ENCODE results near the gene CD99. TPM values are rescaled to one million over a fixed set of nuclear protein-coding genes. Genes with fewer than 3 reads are reported as not detected.

The CD99 gene
- total and polyA plus RNA-seq, 2 of the 13 experiments (the other 11 are each of a cell fraction or from before 2014, with no cell fraction given), result 78.8 to 111 TPM

DNA sequence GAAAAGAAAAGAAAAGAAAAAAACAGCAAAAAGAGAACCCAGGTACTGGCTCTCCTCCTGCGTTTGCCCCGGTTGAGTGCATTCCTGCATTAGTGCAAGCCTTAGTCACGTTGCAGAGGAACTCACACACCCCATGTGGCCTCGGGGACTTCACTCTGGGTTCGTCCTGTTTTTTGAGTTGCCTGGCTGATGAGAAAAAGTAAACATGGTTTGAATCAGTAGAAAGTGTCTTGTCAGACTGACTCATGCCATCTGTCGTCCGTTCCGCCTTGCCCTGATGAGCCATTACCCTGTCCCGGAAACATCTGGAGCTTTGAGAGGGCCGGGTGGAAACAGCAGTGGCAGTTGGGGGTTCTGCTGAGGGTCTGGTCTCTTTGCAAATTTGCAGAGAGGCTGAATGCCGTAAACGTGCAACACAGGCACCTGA is 16.3 kb downstream of the CD99 start (continued):
- TF ChIP-seq ZSCAN25 (CRISPR knock-in tag; IDR thresholded peaks at IDR 0.05), result no peak
- no peak for TF ChIP-seq ZNF432 (CRISPR knock-in tag; IDR thresholded peaks at IDR 0.05; ENCODE audit: borderline replicate concordance)
- peak; percentile 34; the same call in 1 of the 2 replicates for TF ChIP-seq KDM2A (CRISPR knock-in tag; IDR thresholded peaks at IDR 0.05; ENCODE audit: borderline replicate concordance, low read depth)
- TF ChIP-seq NR3C1 (CRISPR knock-in tag; IDR thresholded peaks at IDR 0.05), result no peak
- peak; percentile 71 for TF ChIP-seq TEAD3 (CRISPR knock-in tag; optimal IDR thresholded peaks at IDR 0.05; ENCODE audit: borderline replicate concordance)
- TF ChIP-seq, protein P1, sequence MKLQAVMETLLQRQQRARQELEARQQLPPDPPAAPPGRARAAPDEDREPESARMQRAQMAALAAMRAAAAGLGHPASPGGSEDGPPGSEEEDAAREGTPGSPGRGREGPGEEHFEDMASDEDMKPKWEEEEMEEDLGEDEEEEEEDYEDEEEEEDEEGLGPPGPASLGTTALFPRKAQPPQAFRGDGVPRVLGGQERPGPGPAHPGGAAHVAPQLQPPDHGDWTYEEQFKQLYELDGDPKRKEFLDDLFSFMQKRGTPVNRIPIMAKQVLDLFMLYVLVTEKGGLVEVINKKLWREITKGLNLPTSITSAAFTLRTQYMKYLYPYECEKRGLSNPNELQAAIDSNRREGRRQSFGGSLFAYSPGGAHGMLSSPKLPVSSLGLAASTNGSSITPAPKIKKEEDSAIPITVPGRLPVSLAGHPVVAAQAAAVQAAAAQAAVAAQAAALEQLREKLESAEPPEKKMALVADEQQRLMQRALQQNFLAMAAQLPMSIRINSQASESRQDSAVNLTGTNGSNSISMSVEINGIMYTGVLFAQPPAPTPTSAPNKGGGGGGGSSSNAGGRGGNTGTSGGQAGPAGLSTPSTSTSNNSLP (IDR thresholded peaks at IDR 0.05; ENCODE audit: low read depth, low read length), result no peak
- TF ChIP-seq, protein P2, sequence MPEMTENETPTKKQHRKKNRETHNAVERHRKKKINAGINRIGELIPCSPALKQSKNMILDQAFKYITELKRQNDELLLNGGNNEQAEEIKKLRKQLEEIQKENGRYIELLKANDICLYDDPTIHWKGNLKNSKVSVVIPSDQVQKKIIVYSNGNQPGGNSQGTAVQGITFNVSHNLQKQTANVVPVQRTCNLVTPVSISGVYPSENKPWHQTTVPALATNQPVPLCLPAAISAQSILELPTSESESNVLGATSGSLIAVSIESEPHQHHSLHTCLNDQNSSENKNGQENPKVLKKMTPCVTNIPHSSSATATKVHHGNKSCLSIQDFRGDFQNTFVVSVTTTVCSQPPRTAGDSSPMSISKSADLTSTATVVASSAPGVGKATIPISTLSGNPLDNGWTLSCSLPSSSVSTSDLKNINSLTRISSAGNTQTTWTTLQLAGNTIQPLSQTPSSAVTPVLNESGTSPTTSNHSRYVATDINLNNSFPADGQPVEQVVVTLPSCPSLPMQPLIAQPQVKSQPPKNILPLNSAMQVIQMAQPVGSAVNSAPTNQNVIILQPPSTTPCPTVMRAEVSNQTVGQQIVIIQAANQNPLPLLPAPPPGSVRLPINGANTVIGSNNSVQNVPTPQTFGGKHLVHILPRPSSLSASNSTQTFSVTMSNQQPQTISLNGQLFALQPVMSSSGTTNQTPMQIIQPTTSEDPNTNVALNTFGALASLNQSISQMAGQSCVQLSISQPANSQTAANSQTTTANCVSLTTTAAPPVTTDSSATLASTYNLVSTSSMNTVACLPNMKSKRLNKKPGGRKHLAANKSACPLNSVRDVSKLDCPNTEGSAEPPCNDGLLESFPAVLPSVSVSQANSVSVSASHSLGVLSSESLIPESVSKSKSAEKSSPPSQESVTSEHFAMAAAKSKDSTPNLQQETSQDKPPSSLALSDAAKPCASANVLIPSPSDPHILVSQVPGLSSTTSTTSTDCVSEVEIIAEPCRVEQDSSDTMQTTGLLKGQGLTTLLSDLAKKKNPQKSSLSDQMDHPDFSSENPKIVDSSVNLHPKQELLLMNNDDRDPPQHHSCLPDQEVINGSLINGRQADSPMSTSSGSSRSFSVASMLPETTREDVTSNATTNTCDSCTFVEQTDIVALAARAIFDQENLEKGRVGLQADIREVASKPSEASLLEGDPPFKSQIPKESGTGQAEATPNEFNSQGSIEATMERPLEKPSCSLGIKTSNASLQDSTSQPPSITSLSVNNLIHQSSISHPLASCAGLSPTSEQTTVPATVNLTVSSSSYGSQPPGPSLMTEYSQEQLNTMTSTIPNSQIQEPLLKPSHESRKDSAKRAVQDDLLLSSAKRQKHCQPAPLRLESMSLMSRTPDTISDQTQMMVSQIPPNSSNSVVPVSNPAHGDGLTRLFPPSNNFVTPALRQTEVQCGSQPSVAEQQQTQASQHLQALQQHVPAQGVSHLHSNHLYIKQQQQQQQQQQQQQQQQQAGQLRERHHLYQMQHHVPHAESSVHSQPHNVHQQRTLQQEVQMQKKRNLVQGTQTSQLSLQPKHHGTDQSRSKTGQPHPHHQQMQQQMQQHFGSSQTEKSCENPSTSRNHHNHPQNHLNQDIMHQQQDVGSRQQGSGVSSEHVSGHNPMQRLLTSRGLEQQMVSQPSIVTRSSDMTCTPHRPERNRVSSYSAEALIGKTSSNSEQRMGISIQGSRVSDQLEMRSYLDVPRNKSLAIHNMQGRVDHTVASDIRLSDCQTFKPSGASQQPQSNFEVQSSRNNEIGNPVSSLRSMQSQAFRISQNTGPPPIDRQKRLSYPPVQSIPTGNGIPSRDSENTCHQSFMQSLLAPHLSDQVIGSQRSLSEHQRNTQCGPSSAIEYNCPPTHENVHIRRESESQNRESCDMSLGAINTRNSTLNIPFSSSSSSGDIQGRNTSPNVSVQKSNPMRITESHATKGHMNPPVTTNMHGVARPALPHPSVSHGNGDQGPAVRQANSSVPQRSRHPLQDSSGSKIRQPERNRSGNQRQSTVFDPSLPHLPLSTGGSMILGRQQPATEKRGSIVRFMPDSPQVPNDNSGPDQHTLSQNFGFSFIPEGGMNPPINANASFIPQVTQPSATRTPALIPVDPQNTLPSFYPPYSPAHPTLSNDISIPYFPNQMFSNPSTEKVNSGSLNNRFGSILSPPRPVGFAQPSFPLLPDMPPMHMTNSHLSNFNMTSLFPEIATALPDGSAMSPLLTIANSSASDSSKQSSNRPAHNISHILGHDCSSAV (CRISPR knock-in tag; IDR thresholded peaks at IDR 0.05; ENCODE audit: borderline replicate concordance), result no peak
- TF ChIP-seq, protein P3, sequence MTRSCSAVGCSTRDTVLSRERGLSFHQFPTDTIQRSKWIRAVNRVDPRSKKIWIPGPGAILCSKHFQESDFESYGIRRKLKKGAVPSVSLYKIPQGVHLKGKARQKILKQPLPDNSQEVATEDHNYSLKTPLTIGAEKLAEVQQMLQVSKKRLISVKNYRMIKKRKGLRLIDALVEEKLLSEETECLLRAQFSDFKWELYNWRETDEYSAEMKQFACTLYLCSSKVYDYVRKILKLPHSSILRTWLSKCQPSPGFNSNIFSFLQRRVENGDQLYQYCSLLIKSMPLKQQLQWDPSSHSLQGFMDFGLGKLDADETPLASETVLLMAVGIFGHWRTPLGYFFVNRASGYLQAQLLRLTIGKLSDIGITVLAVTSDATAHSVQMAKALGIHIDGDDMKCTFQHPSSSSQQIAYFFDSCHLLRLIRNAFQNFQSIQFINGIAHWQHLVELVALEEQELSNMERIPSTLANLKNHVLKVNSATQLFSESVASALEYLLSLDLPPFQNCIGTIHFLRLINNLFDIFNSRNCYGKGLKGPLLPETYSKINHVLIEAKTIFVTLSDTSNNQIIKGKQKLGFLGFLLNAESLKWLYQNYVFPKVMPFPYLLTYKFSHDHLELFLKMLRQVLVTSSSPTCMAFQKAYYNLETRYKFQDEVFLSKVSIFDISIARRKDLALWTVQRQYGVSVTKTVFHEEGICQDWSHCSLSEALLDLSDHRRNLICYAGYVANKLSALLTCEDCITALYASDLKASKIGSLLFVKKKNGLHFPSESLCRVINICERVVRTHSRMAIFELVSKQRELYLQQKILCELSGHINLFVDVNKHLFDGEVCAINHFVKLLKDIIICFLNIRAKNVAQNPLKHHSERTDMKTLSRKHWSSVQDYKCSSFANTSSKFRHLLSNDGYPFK (CRISPR knock-in tag; IDR thresholded peaks at IDR 0.05; ENCODE audit: borderline replicate concordance), result no peak
- TF ChIP-seq, protein P4, sequence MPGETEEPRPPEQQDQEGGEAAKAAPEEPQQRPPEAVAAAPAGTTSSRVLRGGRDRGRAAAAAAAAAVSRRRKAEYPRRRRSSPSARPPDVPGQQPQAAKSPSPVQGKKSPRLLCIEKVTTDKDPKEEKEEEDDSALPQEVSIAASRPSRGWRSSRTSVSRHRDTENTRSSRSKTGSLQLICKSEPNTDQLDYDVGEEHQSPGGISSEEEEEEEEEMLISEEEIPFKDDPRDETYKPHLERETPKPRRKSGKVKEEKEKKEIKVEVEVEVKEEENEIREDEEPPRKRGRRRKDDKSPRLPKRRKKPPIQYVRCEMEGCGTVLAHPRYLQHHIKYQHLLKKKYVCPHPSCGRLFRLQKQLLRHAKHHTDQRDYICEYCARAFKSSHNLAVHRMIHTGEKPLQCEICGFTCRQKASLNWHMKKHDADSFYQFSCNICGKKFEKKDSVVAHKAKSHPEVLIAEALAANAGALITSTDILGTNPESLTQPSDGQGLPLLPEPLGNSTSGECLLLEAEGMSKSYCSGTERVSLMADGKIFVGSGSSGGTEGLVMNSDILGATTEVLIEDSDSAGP (CRISPR knock-in tag; IDR thresholded peaks at IDR 0.05; ENCODE audit: borderline replicate concordance), result peak; percentile 30; the same call in 1 of the 2 replicates
- TF ChIP-seq RBM22 (optimal IDR thresholded peaks at IDR 0.05; ENCODE audit: low read length), result no peak
- TF ChIP-seq, protein P5, sequence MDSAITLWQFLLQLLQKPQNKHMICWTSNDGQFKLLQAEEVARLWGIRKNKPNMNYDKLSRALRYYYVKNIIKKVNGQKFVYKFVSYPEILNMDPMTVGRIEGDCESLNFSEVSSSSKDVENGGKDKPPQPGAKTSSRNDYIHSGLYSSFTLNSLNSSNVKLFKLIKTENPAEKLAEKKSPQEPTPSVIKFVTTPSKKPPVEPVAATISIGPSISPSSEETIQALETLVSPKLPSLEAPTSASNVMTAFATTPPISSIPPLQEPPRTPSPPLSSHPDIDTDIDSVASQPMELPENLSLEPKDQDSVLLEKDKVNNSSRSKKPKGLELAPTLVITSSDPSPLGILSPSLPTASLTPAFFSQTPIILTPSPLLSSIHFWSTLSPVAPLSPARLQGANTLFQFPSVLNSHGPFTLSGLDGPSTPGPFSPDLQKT (CRISPR knock-in tag; IDR thresholded peaks at IDR 0.05; ENCODE audit: borderline replicate concordance), result no peak
- TF ChIP-seq ZNF841 (CRISPR knock-in tag; IDR thresholded peaks at IDR 0.05; ENCODE audit: borderline replicate concordance), result no peak
- peak; percentile 82 for TF ChIP-seq FOSL2 (CRISPR knock-in tag; IDR thresholded peaks at IDR 0.05)

Measured in HepG2 (cell line).